HG02973 (cell line): ENCODE results near the gene SARS1.

ENCODE experiments used
- ATAC-seq: cut with Tn5 transposase; IDR thresholded peaks from one replicate; pipeline ENCODE4 v1.9.1; 2021; ENCODE audit warnings: moderate library complexity; ENCODE audit not compliant: unreplicated experiment

Gene SARS1

DNA sequence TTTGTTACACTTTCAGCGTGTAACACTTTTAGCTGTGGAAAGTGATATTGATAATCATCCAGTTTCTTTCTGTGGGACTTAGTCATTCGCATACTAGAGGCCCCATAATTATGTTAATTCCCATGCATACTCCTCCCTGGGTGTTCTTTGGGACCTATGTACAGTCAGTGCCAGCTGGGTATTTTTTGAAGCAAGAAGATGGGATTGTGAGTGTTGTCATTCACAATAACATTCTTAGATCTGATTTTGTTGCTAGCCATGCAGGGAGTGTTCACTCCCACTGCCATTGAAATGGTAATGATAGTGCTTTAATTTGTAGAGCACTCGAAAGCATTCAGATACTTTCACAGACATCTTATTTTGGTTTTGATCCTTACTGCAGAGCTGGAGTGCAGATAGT, 11.6 kb downstream of the SARS1 start:
- ATAC-seq = no peak

DNA sequence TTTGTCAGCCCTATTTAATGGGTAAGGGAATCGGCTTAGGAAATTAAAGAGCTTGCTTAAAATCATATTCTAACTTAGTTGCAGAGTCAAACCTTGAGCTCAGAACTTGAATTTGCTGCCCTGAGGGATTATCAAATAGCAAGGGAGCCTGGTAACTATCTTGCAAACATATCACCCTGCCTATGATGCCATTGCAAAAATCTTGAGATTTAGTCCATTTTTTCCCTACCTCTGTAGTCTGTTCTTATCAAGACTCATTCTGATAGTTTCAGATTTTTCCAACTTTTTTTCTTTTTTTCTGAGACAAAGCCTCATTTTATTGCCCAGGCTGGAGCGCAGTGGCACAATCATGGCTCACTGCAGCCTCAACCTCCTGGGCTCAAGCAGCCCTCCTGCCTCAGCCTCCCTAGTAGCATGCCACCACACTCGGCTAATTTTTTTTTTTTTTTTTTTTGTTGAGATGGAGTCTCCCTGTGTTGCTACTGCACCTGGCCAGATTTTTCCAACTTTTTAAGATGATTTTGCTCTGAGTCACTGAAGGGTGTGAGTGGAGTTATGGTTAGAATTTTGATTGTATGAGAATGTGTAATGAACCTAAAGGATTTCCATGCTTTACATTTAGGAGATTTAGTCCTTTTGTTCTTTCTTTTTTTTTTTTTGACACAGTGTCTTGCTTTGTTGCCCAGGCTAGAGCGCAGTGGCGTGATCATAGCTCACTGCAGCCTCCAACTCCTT, 12.2 kb downstream of the SARS1 start:
- no peak for ATAC-seq

DNA sequence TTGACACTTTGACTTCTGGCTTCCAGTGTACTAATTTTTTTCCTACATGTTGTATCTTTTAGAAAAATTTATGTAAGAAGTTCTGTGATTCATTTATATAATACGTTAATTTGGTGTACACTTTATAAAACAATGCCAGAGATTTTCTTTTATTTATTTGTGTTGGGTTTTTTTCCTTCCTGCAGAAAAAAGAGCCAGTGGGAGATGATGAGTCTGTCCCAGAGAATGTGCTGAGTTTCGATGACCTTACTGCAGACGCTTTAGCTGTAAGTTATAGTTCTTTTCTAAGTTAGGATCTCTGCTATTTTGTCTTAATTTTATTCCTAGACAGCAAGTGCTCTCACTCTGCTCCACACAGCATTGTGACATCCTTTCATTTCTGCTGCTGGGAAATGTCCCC, 14.4 kb downstream of the SARS1 start:
- ATAC-seq = no peak

DNA sequence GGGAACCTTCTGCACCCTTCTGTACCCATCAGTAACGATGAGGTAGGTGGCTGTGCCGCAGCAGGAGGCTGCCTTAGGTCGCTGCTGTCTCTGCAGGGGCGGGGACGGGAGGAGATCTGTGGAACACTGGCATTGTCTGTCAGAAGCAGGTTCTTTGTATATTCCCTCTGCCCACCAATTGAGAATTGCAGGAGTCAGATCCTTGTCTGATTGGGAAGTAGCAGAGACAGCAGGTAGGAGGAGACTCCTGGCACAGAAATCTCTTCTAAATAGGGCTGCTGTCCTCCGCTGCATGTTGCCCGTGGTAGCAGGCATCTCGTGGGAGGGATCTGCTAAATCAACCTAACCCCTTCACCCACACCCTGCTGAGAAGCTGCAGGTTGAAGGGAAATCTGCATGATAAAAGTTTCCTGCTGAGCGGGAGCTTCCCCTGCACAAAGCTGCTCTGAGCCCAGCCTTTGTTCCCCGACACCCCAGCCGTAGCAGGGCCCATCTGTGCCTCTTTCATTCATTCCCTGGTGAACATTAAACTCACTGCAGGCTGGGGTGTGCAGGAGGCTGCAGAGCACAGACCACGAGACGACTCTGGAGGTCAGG, 15.9 kb downstream of the SARS1 start:
- no peak for ATAC-seq

DNA sequence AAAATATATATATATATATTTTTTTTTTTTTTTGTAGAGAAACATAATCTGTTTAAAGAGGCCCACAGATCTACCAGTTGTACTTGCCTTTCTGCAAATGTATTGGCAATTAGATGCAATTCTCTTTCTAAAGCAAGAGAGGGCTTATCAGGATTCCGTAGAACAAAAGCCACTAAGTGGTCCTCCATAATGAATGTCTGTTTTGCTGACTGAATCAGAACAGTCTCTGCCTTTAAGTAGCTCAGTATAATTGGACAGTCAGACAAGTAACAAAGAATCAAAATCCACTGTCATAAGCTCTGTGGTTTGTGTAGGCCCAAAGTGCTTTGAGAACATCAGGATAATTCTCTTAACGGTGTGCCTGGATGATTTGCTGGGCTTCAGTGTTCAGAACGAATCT, 17.3 kb downstream of the SARS1 start:
- no peak for ATAC-seq

DNA sequence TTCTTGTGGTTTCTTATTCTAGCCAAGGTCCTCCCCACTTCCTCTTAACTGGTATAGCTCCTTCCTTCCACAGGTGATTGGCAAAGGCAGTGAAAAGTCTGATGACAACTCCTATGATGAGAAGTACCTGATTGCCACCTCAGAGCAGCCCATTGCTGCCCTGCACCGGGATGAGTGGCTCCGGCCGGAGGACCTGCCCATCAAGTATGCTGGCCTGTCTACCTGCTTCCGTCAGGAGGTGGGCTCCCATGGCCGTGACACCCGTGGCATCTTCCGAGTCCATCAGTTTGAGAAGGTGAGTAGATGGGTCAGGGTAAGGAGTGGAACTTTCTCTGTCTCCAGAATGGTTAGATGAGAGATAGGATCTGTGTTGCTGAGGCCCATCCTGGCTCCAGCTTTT, 21.4 kb downstream of the SARS1 start:
- no peak for ATAC-seq

DNA sequence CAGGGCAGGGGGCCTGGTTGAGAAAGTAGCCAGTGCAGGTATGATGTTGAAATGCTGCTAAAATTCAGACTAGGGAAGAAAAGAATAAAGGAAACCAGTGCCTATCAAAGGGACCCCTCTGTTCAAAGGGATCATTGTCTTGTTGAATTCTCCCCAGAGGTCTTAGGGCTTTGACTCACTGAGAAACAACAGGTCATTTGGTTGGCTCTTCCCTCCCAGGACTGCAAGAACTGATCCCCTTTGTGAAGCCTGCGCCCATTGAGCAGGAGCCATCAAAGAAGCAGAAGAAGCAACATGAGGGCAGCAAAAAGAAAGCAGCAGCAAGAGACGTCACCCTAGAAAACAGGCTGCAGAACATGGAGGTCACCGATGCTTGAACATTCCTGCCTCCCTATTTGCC, 23.8 kb downstream of the SARS1 start:
- no peak for ATAC-seq

DNA sequence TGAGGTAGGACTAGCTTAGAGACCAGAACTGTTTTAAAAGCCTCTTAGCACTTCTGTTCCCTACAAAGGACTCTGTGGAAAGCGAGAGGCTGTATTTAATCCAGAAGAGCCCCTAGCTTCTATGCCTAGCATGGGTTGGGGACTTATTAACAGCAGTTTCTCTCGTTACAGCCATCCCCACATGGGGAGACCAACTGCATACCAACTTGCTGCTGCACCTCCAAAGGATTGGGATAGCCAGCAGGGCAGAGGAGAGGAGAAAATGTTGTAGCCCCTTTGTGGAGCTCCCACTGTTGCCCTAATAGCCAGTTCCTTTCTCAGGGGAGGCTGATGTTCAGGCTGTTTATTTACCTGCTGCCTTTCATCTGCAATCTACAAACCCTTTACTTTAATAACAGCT, 24.7 kb downstream of the SARS1 start:
- ATAC-seq = no peak

DNA sequence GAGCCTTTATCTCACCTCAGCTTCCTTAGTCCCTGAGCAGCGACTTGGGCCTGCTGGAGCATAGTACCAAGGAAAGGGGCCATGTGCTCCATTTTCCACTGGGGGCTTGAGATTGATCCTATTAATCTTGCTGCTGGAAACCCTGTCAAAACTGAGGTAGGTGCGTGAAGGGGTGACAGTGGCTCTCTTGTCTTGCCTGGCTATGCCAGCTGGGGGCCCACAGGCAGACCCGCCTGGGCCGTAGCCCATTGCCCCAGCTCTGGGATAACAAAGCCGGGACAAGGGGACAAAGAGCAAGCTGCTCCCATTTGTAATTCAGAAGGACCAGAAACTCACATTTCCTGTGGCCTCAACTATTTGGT, 25.3 kb downstream of the SARS1 start:
- no peak for ATAC-seq

DNA sequence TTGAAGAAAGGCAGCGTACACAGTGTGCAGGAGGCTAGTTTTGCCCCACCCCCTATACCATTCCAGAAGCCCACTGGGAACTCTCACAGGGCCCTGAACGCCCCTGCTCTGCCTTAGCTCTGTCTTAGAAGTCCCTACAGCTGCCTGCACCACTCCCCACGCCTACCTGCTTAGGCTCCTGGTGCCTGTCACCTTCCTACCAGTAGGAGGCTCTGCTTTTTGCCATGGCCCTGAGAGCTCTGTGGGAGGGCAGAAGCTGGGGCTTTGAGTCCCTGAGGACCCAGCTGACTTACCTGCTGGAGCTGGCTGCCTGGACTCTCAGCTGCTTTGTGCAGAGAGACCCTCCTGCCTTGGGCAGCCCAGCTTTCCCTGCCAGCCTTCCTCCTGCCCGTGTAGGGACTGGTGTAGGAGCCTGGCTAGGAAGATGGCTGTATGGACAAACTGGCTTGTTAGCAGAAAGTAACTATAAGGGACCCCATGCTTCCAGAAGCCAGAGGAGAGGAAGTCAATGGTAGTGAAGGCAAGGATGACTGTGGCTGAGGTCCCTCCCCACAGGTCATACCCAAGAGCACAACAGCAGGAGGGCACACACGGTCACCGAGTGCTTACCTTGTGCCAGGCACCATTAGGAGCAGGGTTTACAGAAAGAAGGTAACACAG, 25.8 kb downstream of the SARS1 start:
- peak; percentile 58 for ATAC-seq

DNA sequence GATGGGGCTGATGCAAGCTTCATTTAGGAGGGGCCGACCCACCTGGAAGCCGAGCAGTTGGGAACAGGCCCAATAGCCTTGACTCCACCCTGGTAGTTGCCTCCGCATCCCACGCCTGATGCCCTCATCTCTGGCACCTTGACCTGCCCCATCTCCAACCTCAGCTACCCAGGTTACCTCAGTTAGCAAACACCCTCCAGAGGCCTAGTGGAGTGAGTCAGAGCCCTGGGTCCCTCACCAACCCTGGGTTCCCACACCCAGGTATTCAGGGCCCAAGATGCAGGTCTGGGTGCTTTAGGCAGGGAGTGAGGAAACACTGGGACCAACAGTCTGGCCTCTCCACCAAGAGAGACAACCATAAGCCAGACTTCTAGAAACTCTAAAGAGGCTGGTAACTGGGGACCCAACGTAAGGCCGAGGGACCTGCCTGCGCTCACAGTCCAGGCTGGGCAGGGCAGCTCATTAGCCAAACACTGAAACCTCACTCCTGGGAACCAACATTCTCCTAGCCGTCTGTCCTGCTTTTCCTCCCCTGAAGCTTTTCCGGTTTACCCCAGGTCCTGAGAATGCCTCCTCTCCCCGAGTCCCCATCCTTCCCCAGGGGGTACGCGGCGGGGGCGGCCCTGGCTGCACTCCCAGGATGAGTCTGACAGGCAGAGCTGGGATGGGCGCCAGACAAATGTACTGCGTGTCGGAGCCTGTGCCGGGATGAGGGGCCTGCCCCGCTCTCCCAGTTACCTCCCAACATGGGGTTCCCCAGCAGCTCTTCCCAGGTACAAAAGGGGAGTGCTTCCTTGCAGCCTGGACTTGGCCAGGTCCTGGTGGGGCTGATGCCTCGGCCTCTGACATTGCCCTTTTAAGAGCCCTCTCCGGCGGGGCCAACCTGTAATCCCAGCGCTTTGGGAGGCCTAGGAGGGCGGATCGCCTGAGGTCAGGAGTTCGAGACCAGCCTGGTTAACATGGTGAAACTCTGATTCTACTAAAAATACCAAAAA, 26.7 kb downstream of the SARS1 start:
- ATAC-seq = no peak

DNA sequence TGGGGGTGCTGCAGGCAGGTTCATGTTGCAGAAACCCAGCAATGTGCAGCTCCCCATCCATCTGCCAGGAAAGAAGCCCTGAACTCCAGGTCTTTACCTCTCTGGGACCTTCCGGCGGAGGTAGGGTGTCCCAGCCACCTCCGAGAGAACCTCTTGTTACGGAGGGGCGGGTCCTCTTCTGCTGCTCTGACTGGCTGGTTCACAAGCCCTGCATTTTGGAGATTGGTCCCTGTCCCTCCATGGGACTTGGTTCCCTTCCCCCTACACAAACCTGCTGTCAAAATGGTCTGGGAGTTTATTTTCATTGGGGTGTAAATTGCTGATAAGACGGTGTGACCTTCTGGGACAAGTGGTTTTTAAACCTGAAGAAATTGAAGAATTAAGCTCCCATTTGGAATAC, 27.6 kb downstream of the SARS1 start:
- ATAC-seq = no peak

DNA sequence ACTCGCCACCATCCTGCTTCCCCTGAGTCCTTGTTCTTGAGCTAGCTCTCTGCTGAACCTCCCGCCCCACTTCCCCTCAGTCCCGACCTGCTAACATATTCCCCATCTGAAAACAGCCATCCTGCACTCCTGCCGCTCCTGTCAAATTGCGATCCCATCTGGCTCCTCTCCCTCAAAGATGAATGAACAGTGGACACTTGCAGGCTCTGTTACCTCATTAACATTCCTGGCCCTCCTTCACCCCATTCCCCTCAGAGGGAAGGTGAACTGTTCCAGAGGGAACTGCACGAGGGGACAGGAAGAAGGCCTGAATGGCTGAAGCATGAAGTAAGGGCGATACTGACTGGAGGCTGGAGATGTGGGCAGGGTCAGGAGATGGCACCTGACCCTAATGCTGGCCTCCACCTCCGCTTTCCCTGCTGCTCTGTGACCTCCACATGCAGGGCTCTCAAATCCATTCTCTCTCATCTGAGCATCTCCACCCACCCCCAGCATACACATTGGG, 28.2 kb downstream of the SARS1 start:
- ATAC-seq = no peak

DNA sequence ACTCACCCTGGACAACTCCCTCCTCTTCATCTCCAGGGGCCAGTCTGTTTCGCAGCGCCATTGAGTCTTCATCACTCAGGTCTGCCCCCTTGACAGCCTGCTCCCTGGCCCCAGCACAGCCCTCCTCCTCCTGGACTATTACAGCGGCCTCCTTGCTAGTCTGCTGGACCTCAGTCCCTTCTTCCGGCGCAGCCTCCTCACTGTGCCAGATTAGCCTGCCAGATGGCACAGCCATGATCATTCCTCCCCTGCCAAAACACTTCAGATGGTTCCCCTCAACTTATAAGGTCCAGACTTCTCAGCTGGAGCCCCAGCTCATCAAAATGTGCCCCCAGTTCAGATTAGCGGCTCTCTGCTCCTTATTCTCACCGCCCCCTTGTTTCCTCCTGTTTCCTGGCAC, 28.7 kb downstream of the SARS1 start:
- ATAC-seq = no peak

DNA sequence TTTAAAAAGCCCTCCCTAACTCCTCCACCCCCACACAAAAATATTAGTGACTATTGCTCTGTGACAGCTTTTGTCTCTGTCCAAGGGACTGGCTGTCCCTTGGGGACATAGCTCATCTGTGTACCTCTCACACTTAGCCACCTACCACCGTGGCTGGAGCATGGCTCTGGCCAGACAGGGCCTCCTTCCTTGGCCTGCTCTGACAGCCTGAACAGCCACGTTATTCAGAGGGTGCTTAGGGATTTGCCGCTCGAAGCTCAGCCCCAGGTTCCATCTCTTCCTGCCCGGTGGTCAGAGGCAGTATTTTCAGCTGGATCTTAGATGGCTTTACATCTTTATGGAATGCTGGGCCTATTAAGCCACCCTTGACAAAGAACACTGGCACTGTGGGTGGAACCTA, 29.5 kb downstream of the SARS1 start:
- no peak for ATAC-seq

DNA sequence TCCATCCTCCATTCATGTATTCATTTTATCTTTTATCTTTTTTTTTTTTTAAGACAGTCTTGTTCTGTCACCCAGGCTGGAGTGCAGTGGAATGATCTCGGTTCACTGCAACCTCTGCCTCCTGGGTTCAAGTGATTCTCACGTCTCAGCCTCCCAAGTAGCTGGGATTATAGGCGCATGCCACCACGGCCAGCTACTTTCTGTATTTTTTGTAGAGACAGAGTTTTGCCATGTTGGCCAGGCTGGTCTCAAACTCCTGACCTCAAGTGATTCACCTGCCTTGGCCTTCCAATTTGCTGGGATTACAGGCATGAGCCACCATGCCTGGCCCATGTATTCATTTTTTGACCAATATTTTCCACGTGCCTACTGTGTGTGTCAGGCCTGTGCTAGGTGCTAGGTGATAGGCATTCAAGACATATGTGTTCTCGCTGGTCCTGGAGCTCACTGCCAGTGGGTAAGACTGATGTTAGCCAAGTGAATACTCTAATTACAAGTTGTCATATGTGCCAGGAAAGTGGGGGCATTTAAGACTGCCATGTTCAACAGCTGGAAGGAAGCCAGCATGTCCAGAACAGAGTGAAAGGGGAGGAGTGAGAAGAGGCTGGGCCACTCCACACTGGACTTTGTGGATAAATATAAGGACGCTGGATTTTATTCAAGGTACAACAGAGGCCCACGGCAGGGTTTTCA, 30.3 kb downstream of the SARS1 start:
- ATAC-seq = no peak

DNA sequence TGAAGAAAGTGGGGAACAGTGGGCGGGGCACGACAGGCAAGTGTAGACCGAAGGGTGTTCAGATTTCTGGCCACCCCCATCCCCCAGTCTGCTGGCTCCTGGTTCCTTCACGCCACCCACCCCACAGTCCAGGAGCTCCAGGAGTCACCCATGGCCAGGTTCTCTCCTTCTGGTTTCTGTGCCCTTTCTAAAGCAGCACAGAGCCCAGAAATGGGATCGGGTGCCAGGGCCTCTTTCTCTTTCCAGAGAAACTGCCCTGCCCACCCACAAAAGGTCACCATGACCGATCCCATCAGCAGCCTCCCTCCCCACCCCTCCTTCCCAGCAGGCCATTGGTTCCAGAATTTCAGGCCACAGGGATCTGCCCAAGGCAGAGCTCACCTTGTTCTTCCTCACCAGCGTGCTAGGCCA, 32.4 kb downstream of the SARS1 start:
- no peak for ATAC-seq

DNA sequence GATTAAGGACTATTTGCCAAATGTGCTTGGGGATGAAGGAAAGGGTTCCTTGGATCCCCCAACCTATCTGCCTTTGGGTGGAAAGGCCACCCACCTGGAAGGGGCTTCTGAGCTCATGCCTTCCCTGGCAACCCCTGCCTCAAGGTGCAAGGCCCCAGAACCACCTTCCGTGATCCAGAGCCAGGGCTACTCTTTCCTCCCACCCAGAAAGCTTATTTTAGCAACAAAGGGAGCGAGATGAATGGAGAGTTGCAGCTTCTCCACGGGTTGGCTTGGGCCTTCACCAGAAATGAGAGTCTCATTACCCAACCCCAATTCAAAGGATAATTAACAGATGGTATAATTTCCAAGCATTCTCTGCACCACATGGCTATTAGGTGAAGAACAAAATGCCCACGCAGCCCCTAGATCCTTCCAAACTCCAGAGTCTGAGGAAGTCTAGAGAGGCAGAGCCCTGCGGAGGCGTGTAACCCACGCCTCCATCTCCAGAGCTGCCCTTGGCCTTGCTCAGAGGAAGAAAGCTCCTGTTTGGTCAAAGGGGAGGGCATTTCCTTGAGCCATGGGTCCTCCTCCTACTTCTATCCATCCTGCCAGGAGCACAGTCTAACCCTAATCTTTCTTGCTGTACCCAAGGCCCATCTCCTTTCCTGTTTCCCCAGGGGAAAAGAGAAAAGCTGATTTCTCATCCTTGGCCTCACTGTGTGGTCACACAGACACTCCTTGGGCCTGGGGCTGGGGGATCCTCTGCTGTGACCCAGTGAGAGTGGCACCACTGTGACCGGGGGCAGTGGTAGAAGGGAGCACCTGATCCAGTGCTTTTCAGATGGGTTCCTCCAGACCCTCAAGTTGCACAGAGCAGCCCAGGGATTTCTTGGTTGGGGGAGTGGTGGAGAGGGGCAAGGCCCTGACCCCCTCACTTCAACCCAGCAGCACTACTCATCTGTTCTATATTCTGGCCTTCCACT, 34.0 kb downstream of the SARS1 start:
- ATAC-seq = no peak

DNA sequence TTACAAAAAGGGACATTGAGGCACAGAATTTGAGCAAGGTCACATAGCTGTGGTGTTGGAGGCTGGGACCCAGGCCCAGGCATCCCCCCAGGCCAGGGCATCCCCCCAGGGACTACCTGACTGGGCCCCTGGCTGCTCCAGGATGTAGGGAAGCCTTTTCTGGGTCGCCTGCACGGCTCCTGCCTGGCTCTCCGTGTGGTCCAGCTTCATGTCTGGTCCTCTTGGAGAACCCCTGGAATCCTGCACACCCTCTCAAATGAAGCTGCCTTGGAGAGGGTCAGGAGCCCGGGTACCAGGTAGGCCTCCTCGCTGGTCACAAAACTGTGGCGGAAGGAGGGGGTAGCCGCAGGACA, 34.7 kb downstream of the SARS1 start:
- ATAC-seq = no peak
